Effector CD8-positive, alpha-beta T cell (primary cell): ENCODE results near the gene DMGDH.

Experiments used
- DNase-seq: peaks from one replicate; lab custom pipeline; 2025; lab: John Stamatoyannopoulos, UW

The DMGDH gene

GRCh38 chr5:78974601-78975000 lies 94.9 kb downstream of the DMGDH start:
- DNase-seq: no peak

GRCh38 chr5:78974011-78974410 lies 95.5 kb downstream of the DMGDH start:
- no peak for DNase-seq

- no peak for DNase-seq
Observed at GRCh38 chr5:78972654-78973428, 96.6 kb downstream of the DMGDH start.

GRCh38 chr5:78971998-78972397 lies 97.5 kb downstream of the DMGDH start:
- no peak for DNase-seq

- DNase-seq: no peak
Observed at GRCh38 chr5:78968781-78969180, 100.7 kb downstream of the DMGDH start.

- no peak for DNase-seq
Observed at GRCh38 chr5:78964889-78965288, 104.6 kb downstream of the DMGDH start.

- no peak for DNase-seq
Observed at GRCh38 chr5:78961743-78962142, 107.7 kb downstream of the DMGDH start.

- no peak for DNase-seq
Observed at GRCh38 chr5:78959767-78960166, 109.7 kb downstream of the DMGDH start.

GRCh38 chr5:78958672-78959445 lies 110.6 kb downstream of the DMGDH start:
- DNase-seq: no peak

- DNase-seq: no peak
Observed at GRCh38 chr5:78956901-78957300, 112.6 kb downstream of the DMGDH start.

- no peak for DNase-seq
Observed at GRCh38 chr5:78953092-78953800, 116.2 kb downstream of the DMGDH start.
